Esophagus squamous epithelium (tissue), 5 donors: Measurements from ENCODE around the gene MRPS31. TPM values are rescaled to one million over a fixed set of nuclear protein-coding genes. Genes with fewer than 3 reads are reported as not detected.
"Not testable (repeated sequence)": the region's sequence is repeated elsewhere in the genome, so short reads cannot be mapped to it uniquely, and the experiment has no call there.

Experiments
- DNase-seq: peaks from one replicate; lab custom pipeline; 2025; lab: John Stamatoyannopoulos, UW
- H3K27ac ChIP-seq, 4 donors: fragments of 200-600 bp; sonication (generic); one replicate each; pipeline ENCODE4 v1.5.1; 2016 to 2019; ENCODE audit warnings: mild to moderate bottlenecking in 1 of 4
- H3K27me3 ChIP-seq, 4 donors: fragments of 200-600 bp; sonication (generic); 1 replicate in 3 of 4; 2 replicates in 1 of 4; pipeline versions ENCODE4 v1.5.1 to v1.6.0; 2017 to 2021; ENCODE audit warnings: antibody characterized with exemption in 1 of 4
- H3K36me3 ChIP-seq, 3 donors: fragments of 200-600 bp; sonication (generic); one replicate each; pipeline ENCODE4 v1.5.1; 2016 to 2019
- H3K4me1 ChIP-seq, 3 donors: fragments of 200-600 bp; sonication (generic); one replicate each; pipeline ENCODE4 v1.5.1; 2017 to 2019
- H3K4me3 ChIP-seq, 4 donors: fragments of 200-600 bp; sonication (generic); 1 replicate in 3 of 4; 2 replicates in 1 of 4; pipeline ENCODE4 v1.5.1; 2016 to 2019; ENCODE audit warnings: mild to moderate bottlenecking in 2 of 4, moderate library complexity in 1 of 4
- H3K9me3 ChIP-seq, 3 donors: fragments of 200-600 bp; sonication (generic); one replicate each; pipeline ENCODE4 v1.5.1; 2016 to 2019
- CTCF ChIP-seq, 6 experiments: fragments of 450-650 bp in 4 of 6; fragments of 200-600 bp in 2 of 6; sonication (generic) in 2 of 6; IDR thresholded peaks; one replicate each; pipeline ENCODE4 v1.5.1; 2016 to 2019; ENCODE audit warnings: antibody characterized with exemption in 6 of 6, mild to moderate bottlenecking in 4 of 6, moderate library complexity in 4 of 6
- POLR2A ChIP-seq, 4 donors: fragments of 450-650 bp; IDR thresholded peaks; one replicate each; pipeline ENCODE4 v1.6.1; 2017; ENCODE audit warnings: antibody characterized with exemption in 4 of 4, mild to moderate bottlenecking in 4 of 4, moderate library complexity in 3 of 4
- WGBS, 2 donors: methylation state at CpG; one replicate each; pipeline ENCODE4 v1.1.5; 2018; 5-methylcytosine and 5-hydroxymethylcytosine counted together
- intact Hi-C: fragments of 100-400 bp; cut with DNase I; formaldehyde crosslinking; loops from one replicate; pipeline ENCODE4 v1.15.0; 2022
- total RNA-seq, 4 donors: library from RNA; depleted of rRNA; stranded (reverse); fragments of >200 nt; gene quantifications; one replicate each; pipeline ENCODE4 v1.1.0, GENCODE V29; 2016
- donor health status: DM: yes; HTN: yes; CAD: no.

The MRPS31 gene
- total RNA-seq, 4 donors from 2014 or later: 8.8 to 24.2 (median 18.0) TPM

- 81 to 89% methylated on average over 4 of the region's 4 CpGs for WGBS, 2 donors
- H3K4me3 ChIP-seq: no peak overlapping the region
- H3K36me3 ChIP-seq: no peaks in the 10 kb centered on the region
- TF ChIP-seq CTCF (IDR thresholded peaks at IDR 0.05): no peak
- no peak for TF ChIP-seq POLR2A (IDR thresholded peaks at IDR 0.05)
- DNase-seq: no peak
- H3K4me1 ChIP-seq: peaks cover 0 to 7% (median 0%) of the 10 kb centered on the region in 3 donors
- intact Hi-C loops: no loop called here
- H3K27ac ChIP-seq: no peak overlapping the region
- no peaks in the 10 kb centered on the region for H3K9me3 ChIP-seq
- H3K27me3 ChIP-seq: no peaks in the 10 kb centered on the region
Observed at GRCh38 chr13:40784540-40784939, 13.6 kb upstream of the MRPS31 start.

GRCh38 chr13:40782971-40783370 is 12.0 kb upstream of the MRPS31 start:
- not testable (repeated sequence) for H3K4me1 ChIP-seq, H3K36me3 ChIP-seq
- 91 to 96% methylated on average over 1 of the region's 1 CpG for WGBS, 2 donors

GRCh38 chr13:40781717-40782116 is 10.7 kb upstream of the MRPS31 start:
- TF ChIP-seq POLR2A (IDR thresholded peaks at IDR 0.05): no peak
- TF ChIP-seq CTCF (IDR thresholded peaks at IDR 0.05): no peak
- H3K4me3 ChIP-seq: no peak overlapping the region
- peaks cover 0 to 12% (median 6%) of the 10 kb centered on the region in 3 donors for H3K4me1 ChIP-seq
- H3K9me3 ChIP-seq: no peaks in the 10 kb centered on the region
- no peaks in the 10 kb centered on the region for H3K27me3 ChIP-seq
- H3K36me3 ChIP-seq: no peaks in the 10 kb centered on the region
- 85 to 87% methylated on average over 11 of the region's 11 CpGs for WGBS, 2 donors
- DNase-seq: no peak
- intact Hi-C loops: no loop called here
- H3K27ac ChIP-seq: no peak overlapping the region

More at GRCh38 chr13:40782971-40783370, 12.0 kb upstream of the MRPS31 start:
- H3K27me3 ChIP-seq, intact Hi-C loops, H3K9me3 ChIP-seq, H3K4me3 ChIP-seq, H3K27ac ChIP-seq, DNase-seq: not testable (repeated sequence)

- no peak for DNase-seq
- H3K4me1 ChIP-seq: peaks cover 0 to 15% (median 9%) of the 10 kb centered on the region in 3 donors
- H3K9me3 ChIP-seq: no peaks in the 10 kb centered on the region
- no peaks in the 10 kb centered on the region for H3K36me3 ChIP-seq
- no peak overlapping the region for H3K4me3 ChIP-seq
- TF ChIP-seq POLR2A (IDR thresholded peaks at IDR 0.05) (no peak), CTCF (IDR thresholded peaks at IDR 0.05) (no peak)
- intact Hi-C loops: no loop called here
- 59% methylated on average over 3 of the region's 14 CpGs; no CpG with 5 or more reads in 1 of the 2 donors for WGBS, 2 donors
- H3K27ac ChIP-seq: no peak overlapping the region
- no peaks in the 10 kb centered on the region for H3K27me3 ChIP-seq
Observed at GRCh38 chr13:40780822-40781401, 9.9 kb upstream of the MRPS31 start.

- no peaks in the 10 kb centered on the region for H3K9me3 ChIP-seq
- H3K36me3 ChIP-seq: no peaks in the 10 kb centered on the region
- H3K4me1 ChIP-seq: peaks cover 0 to 15% (median 9%) of the 10 kb centered on the region in 3 donors
- 90 to 91% methylated on average over 5 of the region's 5 CpGs for WGBS, 2 donors
- DNase-seq: no peak
- H3K27me3 ChIP-seq: no peaks in the 10 kb centered on the region
- no peak overlapping the region for H3K27ac ChIP-seq
- no peak for TF ChIP-seq POLR2A (IDR thresholded peaks at IDR 0.05)
- TF ChIP-seq CTCF (IDR thresholded peaks at IDR 0.05): no peak
- H3K4me3 ChIP-seq: no peak overlapping the region
- intact Hi-C loops: no loop called here
Observed at GRCh38 chr13:40779796-40780285, 8.9 kb upstream of the MRPS31 start.
